HG02938 (cell line): ENCODE results near the gene WNK1.
"Not testable (repeated sequence)": the region's sequence is repeated elsewhere in the genome, so short reads cannot be mapped to it uniquely, and the experiment has no call there.

Source experiments
- ATAC-seq: cut with Tn5 transposase; IDR thresholded peaks from one replicate; pipeline ENCODE4 v1.9.1; 2021; ENCODE audit warnings: mild to moderate bottlenecking, moderate library complexity; ENCODE audit not compliant: unreplicated experiment

WNK1 gene

DNA sequence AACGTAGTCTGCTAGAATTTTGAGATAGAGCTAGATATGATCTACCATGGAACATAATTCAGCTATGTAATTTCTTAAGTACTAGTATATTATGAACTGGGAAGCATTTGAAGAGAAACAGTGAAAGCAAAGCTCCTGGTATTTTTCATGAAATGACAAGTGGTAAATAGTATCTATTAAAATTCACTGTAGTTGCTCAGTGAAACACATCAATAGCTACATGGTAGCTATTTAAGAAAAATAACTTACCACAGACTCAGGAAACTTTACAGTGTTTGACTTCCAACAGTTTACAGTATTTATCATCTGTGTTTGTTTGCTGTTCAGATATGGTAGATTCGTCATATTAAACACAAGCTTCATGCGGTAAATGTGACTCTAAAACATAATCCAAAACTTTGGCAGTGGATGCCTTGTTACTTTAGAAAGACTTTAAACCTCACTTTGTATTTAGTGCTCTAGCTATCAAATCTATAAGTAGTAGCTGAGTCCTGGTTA is 25.2 kb downstream of the WNK1 start:
- ATAC-seq: no peak

DNA sequence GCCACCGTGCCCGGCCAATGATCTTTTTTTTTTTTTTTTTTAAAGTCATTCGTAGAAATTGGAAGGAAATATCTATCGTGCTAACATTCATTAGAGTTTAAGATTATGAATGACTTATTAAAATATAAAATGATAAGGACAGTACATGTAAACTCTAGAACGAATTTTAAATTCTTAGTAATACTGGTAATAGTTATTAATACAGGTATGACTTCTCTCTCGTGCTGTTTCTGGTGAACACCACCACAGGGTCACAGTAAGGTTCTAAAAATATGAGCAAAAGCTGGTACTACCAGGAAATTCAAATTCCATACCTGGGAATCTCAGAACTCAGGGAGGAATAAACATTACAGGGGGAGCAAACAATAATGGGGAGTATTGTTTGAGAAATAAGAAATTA is 26.2 kb downstream of the WNK1 start:
- no peak for ATAC-seq

DNA sequence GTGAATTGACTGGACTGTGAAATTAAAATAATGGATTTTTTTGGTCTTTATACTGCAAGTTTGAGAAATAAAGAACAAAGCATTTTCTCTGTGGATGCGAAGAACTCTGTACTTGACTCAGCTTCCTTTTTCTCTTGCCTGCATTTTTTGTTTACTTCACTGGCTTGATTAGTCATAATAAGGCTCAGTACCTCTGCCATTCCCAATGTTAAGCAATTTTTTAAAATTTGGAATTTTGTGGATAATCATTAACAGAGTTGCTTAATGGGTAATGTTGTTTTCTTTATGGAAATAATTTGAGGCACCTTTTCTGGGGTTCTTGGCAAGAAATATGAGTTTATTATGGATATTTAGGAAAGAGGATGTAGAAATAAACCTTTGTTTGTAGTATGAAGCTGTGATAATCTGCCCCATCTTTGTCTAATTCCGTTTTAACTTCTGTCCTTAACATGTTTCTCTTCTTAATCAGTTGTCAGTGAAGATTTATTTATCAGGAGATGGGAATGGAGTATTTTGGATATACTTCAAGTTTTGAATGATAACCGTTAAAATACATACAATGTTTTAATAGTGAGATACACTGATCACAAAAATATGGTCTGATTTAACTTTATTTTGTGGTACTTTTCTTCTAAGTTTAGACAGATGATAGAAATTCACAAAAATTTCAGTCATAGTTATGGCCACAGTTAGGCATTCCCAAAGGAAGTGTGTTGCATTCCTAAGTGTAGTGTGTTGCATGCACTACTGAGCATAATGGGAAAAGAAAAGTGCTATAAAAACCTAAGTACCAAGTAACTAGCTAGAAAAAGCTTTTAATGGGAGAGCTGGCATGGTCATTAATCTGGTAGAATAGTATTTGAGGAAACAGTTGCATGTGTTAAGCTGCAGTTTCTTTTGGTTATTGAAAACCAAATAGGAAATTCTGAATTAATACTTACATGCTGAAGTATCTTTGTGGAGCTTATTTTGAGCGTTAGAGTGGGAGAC is 27.7 kb downstream of the WNK1 start:
- ATAC-seq: no peak

DNA sequence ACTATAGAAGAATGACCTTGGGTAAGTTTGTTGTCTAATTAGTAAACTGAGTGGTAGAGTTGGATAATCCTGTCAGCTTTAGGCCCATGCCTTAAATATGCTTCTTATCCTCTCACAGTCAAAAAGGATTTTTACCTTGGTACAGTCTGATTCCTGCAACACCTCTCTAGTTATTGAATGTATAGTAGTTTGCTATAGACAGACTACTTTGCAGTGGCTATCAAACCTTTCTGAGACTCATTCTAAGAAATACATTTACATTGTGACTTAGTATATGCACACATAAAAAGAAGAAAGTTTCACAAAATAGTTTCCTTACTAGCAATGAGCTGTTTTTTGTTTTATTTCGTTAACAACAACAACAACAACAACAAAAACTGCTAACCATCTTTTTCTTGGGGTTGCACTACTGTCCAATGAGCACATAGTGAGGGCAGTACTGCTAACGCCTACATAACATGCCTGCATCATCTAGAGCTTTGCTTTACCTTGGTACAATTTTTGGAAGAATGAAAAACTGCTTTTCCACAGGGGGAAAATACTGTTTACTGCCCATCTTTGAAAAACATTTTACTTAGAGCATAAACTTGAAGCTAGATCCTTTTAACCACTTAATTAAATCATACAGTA is 28.5 kb downstream of the WNK1 start:
- ATAC-seq: no peak

DNA sequence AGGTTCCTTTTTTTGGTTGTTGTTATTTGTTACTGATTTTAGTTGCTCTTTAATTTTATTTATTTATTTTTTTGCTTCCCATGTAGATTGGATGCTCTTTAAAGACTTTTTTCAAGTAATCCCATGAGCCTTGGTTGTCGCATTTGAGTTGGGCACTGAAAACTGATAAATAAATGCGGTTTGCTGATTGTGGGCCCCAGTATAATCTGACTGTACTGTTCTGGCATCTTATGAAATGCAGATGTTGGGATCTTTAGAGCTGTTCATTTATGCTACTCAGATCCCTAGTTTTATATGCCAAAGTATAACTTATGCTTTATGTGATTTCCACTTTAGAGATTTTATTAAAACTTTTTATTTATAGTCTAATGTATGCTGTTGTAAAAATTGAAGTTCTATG is 33.3 kb downstream of the WNK1 start:
- ATAC-seq: no peak

DNA sequence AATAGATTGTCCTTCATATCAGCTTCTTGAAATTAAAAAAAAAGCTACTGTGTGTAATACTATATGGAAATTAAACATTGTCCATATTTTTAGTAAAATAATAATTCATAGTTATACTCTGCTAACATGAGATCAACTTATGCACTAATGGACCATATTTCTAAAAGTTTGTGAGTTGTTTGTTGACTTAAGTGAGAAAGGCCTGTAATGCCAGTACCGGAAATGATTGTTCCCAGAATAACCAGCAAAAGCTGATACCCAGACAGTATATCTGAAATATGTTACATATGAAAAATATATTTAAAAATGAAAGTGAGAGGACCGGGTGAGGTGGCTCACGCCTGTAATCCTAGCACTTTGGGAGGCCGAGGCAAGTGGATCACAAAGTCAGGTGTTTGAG is 35.9 kb downstream of the WNK1 start:
- no peak for ATAC-seq

DNA sequence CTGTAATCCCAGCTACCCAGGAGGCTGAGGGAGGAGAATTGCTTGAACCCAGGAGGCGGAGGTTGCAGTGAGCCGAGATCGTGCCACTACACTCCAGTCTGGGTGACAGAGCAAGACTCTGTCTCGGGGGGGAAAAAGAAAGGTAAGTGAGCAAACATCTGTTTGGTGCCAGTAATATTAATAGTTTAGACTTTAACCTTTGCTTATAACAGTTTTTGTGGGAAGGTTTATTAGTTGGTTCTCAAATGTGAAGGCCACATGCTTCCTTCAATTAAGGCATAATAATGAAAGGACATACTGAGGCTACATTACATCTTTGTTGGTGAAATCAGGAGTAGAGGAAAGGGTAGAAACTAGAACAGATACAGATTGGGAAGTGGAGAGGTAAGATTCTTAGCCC is 36.4 kb downstream of the WNK1 start:
- not testable (repeated sequence) for ATAC-seq

DNA sequence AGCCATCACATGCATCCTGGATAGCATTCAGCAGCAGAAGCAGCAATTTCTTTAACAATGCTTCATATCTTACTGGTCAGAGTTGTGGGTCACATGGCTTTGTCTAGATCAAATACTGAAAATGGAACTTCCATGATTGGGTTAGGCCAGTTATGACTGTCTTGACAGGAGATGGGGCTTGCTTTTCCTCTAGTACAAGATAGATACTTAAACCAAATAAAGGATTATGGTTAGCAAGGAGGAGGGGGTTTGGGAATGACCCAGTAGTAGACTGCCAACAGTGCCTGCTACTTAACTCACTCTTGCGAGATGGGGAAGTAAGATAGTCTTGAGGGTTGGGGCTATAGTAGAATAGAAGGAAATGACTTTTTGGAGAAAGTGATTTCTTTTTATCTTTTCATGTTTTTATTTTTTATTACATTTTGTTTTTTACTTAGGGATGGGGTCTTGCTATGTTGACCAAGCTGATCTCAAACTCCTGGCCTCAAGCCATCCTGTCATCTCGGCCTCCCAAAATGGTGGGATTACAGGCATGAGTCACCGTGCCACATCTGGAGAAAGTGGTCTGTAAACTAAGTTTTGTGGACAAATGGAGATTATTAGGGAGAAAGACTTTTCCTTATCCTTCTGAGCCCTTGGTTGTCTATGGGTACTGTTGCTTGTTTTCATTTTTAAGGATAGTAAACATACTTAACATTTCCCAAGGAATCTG is 37.6 kb downstream of the WNK1 start:
- ATAC-seq: no peak

DNA sequence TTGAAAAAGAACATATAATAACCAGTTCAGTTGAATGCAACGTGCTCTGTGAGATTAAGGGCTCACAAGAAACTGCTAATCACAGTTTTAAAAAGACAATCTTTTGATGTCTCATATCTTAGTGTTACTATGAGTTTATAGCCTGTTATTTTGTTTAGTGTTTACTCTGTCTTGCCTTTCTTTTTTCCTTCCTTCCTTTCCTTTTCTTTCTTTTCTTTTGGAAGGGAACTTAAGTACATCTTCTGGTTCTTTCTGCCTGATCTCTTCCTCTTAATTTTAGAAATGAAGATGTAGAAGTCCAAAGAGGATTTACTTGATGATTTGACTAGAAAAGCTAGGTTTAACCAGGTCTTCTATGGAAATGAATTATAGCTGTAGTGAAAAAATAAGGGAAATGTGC is 38.2 kb downstream of the WNK1 start:
- ATAC-seq: no peak

DNA sequence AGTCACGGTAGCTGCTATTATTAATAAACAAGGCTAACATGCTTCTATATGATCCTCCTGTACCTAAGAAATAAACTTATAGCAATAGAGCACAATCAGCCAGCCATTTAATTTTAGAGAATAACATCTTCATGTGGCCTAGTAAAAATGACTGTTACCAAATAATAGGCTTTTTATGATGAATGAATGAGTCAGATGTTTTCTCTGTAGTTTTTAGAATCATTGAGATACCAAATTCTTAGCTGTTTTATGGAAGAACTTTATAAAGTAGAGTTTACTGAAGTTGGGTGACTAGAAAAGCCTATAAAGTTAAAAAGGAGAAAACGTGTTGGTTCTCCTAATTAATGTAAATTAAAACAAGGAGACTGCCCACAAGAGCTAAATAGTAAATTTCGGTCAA is 40.7 kb downstream of the WNK1 start:
- ATAC-seq: no peak

DNA sequence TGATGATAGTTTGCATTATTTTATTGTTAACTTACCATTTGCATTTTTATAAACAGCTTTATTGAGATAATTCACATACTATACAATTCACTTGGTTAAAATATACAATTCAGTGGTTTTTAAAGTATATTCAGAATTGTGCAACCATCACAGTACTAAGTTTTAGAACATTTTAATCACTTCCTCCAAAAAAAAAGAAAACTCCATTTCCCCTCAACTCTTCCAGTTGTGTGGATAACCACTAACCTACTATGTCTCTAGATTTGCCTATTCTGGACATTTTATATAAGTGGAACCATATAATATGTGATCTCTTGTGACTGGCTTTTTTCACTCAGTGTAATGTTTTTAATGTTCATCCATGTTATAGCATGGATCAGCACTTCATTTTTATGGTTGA is 41.3 kb downstream of the WNK1 start:
- no peak for ATAC-seq

DNA sequence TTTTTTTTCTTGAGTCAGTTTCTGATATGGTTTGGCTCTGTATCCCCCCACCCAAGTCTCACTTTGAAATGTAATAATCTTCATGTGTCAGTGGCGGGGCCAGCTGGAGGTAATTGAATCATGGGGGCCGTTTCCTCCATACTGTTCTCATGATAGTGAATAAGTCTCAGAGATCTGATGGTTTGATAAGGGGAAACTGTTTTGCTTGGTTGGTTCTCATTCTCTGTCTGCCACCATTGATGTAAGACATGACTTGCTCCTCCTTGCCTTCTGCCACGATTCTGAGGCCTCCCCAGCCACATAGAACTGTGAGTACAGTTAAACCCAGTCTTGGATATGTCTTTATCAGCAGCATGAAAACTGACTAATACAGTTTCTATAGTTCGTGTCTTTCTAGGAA is 42.9 kb downstream of the WNK1 start:
- ATAC-seq: no peak

DNA sequence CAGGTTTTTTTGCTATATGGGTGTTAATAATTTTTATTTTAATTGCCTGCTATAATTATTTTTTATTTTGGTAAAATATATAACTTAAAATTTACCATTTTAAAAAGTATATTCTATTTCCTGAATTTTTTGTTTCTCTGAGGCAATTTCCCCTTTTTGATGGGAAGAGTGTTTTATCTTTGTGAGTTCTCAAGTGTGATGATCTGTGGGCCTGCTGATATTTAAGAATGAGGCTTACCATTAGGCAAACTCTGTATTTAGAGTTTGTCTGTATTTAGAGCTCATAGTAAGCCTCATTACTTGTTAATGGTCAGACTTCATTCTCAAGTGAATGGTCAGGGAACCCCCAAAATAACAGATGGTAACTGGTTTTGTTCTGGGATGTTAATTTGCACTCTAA is 48.0 kb downstream of the WNK1 start:
- ATAC-seq: no peak

DNA sequence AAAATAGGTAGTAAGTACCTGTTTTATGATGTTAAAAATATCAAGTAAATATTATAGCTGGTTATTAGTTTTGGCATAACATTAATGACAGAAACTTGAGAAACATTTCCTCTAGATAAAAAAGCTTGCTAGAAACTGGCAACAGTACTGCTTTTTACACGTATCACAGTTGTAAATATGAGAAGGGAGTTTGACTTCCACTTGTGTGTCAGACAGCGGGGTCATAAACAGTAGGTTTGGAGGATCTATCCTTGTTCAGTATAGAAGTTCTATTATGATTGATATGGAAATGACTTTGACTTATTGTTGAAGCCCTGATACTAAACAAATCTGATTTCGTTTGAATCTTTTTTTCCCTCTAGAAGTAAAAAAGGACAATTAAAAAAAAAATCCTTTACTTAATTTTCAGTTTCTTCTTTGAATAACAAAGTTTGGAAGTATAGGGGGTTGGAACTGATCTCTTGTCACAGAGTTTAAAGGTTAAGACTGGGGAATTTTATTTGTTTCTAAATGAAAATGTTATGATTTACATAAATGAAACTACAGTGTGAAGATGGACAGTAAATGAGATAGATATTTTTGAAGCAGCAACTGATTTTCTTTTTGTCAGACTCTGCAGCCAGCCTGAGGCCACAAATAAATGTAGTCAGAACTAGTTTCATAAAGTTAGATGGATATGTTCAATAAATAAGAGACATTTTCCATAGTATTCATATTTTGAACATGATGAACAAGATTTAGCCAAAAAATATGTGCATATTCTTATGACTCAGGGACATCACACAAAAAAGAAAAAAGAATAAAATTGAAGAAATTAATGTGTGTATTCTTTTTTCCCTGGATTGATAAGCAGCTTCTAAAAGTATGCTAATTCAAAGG is 50.1 kb downstream of the WNK1 start:
- no peak for ATAC-seq

DNA sequence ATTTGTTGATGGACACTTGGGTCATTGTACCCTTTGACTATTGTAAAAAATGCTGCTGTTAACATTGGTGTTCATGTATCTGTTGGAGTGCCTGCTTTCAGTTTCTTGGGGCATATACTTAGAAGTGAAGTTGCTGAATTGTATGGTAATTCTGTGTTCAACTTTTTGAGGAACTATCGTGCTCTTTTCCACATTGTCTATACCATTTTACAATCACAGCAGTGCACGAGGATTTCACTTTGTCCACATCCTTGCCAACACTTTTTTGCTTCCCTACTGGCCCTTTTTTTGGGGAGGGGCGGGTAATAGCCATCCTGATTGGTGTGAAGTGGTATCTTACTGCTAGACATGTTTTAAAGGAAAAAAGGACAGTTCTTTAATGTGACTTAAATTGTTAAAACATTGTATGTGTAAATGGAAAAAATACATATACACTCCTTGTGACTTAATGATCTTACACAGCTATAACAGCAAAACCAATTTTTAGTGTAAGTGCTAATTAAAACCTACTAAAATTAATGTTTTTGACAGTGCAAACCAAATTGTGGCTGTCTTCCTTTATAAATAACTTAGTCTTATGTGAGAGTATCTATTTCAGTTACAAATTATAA is 52.7 kb downstream of the WNK1 start:
- no peak for ATAC-seq

DNA sequence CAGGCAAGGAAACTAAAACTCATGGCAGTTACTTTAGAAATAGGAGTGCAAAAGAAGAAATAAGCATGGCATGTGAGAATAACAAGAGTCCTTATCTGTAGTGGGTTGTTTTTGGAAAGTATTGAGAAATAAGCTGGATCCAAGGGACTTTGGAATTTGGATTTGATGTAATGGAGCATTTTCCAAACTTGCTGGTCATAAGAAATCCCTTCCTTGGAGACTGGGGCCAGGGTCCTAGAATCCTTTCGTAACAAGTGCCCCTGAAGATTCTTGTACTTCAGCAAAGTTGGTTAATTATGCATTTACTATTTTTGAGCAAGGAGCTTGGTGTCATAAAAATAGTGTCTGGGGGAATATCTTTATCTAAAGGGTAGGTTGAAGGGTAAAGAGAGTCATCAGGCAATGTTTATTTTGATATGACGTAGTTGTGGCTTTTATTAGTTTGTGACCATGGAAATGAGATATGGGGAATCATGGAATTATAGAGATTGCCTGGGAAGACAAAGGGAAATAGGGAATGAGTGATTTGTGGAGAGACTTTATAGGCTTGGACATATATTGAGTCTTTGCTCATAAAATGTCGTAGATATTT is 53.9 kb downstream of the WNK1 start:
- no peak for ATAC-seq

DNA sequence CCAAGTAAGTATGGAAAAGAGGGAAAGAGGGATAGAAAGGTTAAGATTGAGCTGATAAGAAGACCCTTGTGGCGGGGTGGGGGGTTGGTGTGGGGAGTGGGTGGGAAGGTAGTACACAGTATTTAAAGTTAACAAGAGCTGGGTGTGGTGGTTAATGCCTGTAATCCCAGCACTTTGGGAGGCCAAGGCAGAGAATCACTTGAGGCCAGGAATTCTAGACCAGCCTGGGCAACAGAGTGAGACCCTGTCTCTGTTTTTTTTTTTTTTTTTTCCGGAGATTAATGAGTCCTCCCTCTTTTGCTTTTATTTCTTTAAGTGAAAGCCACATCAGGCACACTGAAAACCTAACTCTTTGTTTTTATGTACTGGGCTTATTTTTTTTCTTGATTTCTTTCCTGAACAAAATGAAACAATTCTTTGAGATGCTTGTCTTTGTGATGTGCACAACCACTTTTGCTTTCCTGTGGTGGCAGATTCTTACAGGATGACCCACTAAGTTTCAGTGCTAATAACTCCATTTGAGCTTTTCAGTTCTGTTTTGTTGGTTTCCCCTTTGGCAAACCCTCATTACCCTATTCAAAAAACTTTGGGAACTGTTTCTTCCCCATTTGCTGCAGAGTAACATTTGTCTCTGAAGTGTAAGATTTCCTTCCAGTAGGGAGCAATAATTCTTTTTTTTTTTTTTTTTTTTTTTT is 54.8 kb downstream of the WNK1 start:
- no peak for ATAC-seq

DNA sequence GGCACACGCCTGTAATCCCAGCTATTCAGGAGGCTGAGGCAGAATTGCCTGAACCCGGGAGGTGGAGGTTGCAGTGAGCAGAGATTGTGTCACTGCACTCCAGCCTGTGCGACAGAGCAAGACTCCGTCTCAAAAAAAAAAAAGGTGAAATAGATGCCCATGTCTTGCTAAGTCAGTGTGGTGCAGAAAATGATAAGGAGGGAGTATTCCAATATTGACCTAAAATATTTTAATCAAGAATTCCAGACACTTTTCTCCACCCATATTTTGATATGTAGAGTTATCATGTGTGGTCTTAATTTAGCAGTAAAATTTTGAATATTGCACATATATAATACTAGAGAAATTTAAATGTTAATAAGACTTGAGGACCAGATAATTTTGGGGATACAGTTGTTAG is 57.7 kb downstream of the WNK1 start:
- ATAC-seq: no peak
